ACHN (cell line): ENCODE measurements around the gene GABPB2.

Source experiments
- DNase-seq: peaks from one replicate; pipeline ENCODE4 v3.0.0-alpha.2; 2015
- in situ Hi-C: cut with HindIII; loops from 2 replicates; pipeline ENCODE4 v1.10.0; 2017; ENCODE audit warnings: low sequenced_read_pairs, low pct_ligation_motif_present, low pct_unique_long_range_greater_than_20kb

Gene GABPB2

DNA sequence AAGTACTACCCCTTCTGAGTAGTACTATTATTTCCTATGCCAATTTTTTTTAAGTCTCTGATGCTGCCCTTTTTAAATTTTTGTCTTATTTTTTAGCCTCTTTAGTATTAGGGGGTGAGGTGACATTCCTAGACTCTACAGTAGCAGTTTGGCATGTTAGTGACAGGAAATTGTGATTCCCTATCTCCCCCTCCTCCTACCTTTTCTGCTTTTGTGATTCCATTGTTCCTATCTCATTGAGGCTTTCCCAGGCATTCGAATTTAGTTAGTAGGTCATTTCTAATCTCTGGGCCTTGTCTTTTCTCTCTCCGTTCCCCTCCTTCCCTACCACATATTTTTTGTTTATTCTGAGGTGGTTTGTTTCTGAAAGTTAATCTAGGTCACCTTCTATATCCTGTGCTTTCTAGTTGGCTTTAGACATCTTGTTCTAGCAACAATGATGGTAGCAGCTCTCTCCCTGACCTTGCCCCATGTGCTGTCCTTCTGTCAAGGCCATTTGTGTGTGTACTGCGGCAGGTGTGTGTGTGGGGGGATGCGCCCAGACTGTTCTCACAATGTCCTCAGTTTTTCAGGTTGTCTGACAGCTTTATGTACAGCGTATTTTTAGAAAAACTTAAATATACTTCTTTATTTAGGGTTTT is 54.3 kb downstream of the GABPB2 start:
- in situ Hi-C loops: no loop called here
- DNase-seq: no peak

DNA sequence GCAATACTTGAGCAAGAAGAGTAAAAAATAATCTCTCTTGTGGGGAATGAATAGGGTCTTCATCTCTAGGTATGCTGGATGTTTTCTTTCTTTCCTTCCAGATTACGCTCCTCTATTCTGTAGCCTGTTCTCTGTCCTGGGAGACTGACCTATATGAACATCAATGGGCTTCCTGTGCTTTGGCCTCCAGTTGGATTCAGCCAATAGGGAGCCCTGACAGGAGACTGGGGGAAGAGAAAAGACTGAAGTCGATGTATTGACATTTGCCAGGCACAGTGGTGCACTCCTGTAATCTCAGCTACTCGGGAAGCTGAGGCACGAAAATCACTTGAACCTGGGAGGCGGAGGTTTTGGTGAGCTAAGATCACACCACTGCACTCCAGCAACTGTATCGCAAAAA is 58.2 kb downstream of the GABPB2 start:
- in situ Hi-C loops: no loop called here
- DNase-seq: no peak

DNA sequence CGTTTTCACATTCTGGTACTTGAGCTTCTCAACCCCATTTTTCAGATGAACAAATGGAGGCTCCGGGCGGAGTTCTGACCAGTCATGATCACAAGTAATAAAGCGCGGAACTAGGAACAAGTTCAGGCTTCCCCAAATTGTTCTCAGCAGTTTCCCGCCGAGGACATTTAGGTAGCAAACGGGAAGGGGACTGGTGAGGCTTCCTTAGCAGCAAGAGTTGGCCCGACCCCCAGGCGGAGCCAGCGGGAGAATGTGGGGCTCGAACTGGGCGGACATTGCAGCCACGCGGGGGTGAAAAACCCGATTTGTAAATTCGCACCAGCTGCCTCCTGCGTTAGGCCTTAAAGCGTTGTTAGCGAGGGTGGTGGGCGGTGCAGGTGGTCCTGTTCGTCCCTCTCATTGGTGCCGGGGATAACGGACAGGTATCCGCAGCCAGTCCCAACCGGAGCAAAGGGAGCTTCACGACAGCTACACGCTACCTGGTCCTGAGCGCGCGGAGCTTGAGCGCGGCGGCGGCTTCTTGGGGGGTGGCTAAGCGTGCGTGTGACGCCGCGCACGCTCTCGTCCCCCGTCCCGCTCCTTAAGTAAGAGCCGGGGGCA is 60.5 kb downstream of the GABPB2 start:
- in situ Hi-C loops: no loop called here
- DNase-seq: no peak

GRCh38 chr1:151131701-151132334 is 61.3 kb downstream of the GABPB2 start:
- DNase-seq: no peak
- in situ Hi-C loops: no loop called here

DNA sequence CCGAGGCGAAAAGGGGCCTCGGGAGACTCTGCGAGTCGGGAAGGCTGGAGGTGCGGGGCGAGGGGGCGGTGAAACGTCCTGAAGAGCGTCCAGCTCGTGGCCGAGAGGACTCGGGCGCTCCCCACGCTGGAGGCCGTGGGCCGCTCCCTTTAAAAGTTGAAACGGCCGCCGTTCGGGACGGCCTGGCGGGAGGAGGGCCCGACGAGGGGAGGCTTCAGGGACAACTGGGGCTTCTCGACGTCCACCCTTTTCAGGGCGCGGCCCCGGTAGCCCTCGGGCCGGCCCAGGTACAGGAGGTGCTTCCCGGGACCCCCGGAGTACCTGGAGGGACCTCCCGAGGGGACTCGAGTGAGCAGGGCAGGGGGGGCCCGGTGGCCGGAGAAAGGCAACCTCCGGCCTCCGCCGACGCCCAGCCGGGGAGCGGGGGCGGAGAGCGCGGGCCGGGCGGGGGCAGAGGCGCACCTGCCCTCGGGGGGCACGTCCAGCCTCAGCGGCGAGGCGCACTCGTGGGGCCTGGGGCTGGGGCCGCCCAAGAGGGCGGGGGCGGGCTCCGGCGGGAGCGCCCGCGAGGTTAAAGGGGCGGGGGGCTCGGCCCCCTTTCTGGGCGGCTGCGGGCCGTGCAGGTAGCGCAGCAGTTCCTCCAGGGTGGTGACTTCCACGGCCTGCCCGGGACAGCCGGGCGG is 61.9 kb downstream of the GABPB2 start:
- in situ Hi-C loops: no loop called here
- DNase-seq: no peak

GRCh38 chr1:151133018-151133806 is 62.7 kb downstream of the GABPB2 start:
- in situ Hi-C loops: no loop called here
- DNase-seq: no peak

GRCh38 chr1:151134396-151134795 is 63.8 kb downstream of the GABPB2 start:
- in situ Hi-C loops: no loop called here
- DNase-seq: no peak

GRCh38 chr1:151134991-151135390 is 64.4 kb downstream of the GABPB2 start:
- DNase-seq: no peak
- in situ Hi-C loops: no loop called here

DNA sequence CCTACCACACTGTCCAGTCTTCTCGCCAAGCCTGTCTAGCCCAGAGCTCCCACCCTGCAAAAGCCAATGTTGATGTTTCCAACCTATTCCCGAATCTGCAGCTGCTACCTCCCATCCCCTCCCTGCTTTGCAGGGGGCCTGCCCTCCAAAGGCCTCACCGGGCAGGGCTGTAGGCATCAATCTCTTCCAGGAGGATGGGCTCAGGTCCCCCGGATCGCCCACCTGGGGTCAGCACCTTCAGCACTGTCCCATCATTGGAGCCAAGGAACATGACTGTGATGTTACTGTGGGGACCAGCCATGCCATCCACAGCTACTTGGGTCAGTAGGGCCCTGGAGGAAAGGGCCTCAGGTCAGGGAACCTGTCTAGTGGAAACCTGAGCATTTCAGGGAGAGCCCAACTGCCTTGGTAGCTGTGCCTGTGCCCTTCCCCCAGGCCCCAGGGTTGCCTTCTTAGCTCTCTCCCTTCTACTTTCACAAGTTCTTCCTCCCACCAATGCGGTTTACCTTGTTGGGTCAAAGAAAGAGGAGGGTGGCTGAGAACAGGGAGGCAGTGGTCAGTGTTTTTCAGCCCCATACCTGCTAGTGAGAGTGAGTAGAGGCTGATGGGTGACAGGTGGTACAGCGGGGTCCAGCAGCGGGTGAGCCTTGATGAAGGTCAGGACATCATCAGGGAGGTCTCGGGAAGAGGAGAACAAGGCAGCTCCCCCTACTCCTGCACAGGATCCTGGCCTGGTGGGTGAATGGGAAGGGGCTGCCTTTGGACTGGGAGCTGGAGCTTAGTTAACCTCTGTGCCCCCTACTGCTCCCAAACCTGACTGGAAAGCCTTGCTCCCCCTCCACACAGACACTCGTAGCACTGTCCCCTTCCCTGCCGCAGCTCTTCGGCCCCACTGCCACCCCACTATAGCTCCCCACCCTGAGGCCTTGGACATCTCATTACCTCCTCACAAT is 65.1 kb downstream of the GABPB2 start:
- in situ Hi-C loops: no loop called here
- DNase-seq: no peak

GRCh38 chr1:151137789-151138188 is 67.2 kb downstream of the GABPB2 start:
- DNase-seq: no peak
- in situ Hi-C loops: no loop called here

GRCh38 chr1:151142411-151143056 is 72.0 kb downstream of the GABPB2 start:
- DNase-seq: no peak
- in situ Hi-C loops: no loop called here

DNA sequence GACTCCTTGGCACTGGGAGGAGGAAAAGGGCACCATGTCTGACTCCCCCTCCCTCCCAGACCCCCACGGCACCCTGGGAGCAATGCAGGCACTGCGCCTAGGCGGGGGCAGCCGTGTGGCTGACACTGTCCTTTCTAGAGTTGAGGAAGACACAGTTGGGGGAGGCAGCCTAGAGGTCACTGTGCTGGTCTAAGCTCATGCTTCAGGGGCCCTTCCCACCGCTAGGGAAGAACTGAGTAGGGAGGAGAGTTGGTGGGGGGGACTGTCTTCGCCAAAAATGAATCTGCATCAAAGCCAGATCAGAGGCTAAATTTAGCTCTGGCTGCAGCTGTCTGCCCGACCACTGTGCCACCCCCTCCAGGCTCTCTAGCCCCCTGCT is 72.5 kb downstream of the GABPB2 start:
- DNase-seq: no peak
- in situ Hi-C loops: no loop called here

- in situ Hi-C loops: no loop called here
These were observed 73.4 kb downstream of the GABPB2 start for GRCh38 chr1:151143986-151144385.

DNA sequence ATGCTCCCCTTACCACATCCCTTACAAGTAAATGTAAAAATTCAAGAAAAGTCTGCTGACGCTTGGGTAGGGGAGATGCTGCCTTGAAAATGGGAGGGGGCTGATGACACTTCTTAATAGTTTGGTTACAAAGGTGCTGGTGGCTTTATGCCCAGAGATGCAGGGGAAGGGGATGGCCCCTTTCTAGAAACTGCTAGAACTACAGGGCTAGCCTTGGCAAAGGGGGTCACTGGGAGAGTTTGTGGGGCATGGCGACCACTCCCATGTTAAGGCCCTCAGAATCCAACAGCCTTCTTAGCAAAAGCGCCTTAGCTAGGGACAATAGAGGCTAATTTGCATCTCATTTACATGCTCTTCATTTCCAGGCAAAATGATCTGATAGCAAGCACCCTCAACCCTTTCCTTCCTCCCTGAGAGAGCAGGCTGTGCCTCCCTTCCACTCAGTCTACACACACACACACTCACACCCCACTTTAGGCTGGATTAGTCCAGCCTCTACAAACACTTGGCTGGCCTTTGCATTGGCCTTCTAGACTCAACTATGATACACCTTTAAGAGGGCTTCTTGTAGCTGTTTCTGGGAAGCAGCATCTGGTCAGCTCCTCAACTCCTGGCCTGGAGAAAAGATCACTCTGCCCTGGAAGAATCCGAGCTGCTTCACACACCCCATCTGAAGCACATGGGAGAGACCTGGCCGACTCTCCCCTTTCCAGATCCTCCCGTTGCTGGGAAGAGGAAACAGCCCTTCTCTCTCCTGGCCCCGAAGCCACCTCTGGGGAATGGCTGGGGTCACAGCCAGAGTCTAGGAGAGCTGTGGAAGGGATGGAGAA is 74.1 kb downstream of the GABPB2 start:
- no peak for DNase-seq
- in situ Hi-C loops: no loop called here

More at GRCh38 chr1:151143986-151144385, 73.4 kb downstream of the GABPB2 start:
- DNase-seq: no peak

DNA sequence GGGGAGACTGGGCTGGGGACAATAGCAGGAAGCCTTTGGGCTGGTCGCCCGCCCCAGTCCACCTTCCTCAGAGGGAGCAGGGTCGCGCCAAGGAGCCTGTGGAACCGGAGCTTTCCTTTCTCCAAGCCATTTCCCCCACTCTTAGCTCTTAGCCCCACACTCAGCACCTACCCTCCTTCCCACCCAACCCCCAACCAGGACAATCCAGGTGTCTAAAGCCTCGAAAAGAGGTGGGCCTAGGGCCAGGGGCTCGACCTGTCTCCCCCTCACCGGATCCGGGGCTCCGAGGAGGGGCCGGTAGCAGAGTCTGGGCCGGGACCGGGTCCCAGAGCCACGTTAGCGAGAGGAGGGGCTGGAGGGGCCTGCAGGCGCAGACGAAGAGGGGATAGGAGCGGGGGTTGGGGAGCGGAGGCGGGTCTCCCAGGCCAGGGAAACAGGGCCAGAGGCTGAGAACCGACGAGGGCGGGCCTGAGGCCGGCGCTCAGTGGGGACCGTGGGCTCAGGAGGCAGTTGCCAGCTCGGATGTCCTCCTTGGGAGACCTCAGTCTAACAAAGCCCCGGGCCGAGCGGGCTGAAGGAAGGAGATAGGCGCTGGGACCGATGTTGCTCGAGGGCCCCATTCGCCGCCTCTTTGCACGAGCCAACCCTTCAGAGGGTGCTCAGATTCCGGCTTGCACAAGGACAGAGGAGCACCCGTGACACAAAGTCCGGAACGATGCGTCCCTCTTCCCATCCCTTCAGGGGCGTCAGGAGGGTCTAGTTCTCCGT is 74.9 kb downstream of the GABPB2 start:
- in situ Hi-C loops: no loop called here
- no peak for DNase-seq

DNA sequence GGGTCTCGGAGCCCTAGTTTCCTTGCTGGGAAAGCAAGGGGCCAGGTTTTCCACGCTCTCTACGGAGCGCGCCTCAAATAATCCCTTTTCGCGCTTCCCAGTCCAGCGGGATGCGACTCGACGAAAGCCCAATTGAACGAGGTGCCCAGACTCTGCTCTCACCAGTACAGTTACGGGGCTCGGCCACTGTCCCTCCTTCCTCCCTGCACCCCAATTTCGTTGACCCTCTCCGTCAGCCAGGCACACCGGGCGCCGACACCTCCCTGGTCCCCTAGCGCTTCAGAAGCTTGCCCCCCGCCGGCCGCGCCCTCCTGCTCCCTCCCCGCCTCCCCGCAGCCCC is 75.5 kb downstream of the GABPB2 start:
- in situ Hi-C loops: no loop called here
- DNase-seq: no peak
